ENCODE measurements around the gene PRPS1L1.

PRPS1L1 gene

DNA sequence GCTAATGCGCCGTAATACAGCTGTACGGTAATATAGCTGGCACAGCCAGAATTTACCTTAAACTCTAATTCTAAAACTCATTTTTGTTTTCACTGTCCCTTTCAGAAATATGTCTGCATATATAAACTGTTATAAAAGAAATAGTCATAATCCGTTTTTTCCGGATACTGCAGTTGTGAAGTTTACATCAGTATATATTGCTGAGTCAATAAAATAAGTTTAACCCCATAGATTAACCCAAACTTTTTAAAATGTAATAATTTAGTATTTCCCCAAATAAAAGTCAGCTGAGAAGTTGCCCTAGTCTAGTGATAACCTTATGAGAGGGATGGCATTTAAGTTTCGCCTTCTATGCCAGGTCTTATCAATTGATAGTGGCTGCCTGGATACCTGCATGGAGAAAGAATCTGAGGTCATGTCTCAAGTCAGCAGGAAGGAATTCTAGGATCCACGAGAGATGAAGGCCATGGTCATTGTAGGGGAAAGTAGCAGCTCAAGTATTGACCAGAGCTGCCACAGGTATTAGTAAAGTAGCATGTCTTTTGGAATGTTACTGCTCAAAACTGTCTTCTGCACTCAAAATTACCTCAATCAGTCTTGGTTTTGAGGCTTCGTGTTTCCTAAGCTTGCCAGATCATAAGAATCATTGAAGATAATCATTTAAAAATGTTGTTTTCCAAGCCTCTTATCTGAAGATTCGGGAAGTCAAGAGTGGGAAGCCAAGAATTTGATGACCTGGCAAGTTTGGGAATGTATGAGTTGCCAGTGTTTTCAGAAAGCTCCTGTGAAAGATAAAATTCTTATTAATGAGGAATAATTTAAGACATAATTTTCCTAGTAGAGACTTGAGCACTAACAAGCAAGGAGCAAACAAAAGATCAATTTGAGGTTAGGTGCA is 10.8 kb downstream of the PRPS1L1 start:
- DNase-seq (ENCODE audit: low read depth, low spot score): no peak
- H3K27ac ChIP-seq: no peak overlapping the region

DNA sequence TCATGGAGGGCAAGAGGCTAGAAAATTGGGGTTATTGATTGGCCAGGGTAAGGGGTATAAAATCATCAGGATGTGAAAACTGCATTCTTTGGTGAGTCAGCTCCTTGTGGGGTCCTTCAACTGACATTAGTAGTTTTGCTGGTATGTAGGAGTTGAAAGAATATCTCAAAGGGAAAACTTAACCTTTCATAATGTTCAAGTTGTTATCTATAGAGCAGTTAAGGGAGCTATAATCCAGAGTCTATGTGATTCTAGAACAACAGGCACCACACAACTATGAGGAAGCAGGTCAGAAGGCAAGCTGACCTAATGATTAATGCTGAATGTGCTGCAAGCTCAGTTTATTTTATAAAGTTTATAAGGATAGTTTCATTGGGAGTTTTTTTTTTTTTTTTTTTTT is 13.7 kb downstream of the PRPS1L1 start:
- DNase-seq (ENCODE audit: low read depth, low spot score): peak; percentile 10
- no peak overlapping the region for H3K27ac ChIP-seq

DNA sequence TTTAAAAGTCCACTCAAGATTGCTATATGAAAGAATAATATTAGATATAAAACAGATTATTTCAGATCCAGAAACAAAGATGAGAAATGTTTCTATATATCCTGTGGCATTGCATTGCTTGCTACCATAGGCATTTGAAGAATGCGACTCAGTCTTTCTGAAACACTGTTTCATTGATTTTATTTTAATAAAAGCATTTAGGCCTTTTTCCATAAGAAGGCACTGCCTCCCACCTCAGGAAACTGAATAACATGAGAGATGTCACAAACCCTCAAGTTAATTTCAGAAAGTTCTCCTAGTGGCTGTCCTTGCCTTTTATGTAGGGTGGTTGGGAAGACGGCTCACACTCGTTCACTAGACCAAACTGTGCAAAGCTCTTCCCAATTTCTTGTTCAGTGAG is 23.3 kb downstream of the PRPS1L1 start:
- H3K27ac ChIP-seq: no peak overlapping the region
- no peak for DNase-seq (ENCODE audit: low read depth, low spot score)

DNA sequence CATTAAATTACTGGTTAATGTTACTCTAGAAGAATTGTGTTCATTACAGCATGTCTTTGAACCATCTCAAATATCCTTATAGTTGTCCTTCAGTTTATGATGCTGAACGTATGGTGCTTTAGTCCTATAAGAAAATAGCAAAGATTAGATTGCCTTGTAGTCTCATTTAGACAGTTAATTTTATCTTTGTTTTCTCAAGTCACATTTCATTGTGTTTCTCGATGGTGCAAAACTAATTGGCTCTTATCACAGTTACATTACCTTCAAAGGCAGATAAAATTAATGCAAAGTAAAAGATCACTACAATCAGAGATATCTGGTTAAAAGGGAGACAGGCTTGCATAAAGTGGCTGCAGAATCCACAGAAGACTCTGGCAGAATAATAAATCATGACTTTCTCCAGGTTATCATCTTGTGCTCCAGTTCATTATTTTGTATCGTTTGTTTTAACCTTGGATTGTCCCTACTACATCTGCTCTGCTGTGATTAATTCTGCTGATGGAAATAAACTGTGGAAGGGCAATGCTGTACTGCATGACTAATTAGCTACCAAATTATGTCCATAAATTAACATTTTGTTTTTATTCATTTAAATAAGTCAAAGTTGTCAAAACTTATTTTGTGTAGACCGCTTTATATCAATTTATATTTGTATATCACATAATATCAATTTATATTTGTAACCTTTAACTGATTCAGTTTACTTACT is 24.2 kb downstream of the PRPS1L1 start:
- no peak for DNase-seq (ENCODE audit: low read depth, low spot score)
- H3K27ac ChIP-seq: no peak overlapping the region

DNA sequence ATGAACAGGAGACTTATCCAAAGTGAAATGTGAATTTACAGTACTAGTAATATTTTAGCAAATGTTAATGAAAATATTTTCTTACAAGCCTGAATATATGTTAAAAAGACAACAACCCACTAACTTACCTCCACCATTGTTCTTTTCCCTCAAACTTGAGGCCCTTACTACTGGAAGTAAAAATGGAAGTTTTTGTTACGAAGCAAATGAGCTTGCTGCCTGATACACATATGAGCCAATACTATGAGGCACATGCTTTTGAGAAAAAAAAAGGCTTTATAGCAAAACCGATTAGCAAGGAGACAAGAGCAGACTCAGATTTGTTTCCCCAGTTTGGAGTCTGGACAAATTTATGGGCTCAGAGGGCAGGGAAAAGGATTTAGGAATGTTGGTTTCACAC is 29.0 kb downstream of the PRPS1L1 start:
- no peak for DNase-seq (ENCODE audit: low read depth, low spot score)
- no peak overlapping the region for H3K27ac ChIP-seq

DNA sequence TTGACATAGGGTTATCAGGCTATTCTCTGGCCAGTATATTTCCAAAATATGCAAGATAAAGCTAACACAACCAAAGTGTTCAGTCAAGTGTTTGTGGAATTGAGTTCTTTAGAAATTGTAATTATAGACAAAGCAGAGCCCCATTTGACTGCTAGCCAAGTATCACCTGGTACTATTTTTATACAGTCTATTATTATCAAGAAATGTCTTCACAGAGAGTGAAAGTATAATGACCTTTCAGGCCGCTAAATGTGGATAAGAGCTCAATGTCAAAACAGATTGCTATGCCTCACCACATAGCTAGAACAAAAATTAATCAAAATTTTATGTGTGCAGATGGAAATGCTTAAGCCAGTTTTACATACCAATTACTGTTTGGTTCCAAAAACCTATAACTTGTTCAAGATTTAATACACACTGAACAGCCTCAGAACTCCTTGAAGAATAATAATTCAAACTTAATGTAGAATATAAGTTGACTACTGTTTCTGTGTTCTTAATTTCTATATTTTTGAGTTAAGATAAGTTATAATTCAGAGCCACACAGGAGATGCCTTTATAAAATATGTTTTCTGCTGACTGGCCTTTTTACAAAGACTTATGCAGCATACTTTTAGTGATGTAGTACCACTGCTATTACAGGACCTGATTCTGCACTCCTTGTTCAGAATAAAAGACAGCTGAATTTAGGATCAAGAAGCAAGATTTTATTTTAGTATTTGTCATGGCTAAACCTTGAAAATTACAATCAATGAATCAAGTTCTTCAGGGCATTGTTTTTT is 31.0 kb downstream of the PRPS1L1 start:
- no peak for DNase-seq (ENCODE audit: low read depth, low spot score)
- H3K27ac ChIP-seq: no peak overlapping the region

DNA sequence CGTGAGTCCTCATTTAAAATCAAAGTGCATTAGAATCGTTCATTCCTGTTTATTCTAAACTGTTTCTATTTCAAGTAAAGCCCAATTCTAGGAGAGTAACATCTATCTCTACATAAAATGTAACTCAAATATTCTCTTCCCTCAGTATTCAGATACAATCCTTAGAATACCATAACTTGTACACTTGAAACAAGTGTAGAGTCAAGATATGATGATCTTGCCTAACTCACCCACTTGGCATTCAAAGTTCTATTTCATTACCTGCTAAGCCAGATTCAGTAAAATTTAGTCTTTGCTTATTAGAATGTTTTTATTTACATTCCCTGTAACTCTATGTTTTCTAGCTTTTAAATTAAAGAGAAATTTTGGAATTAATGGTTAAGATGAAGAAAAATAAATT is 31.6 kb downstream of the PRPS1L1 start:
- DNase-seq (ENCODE audit: low read depth, low spot score): no peak
- no peak overlapping the region for H3K27ac ChIP-seq

DNA sequence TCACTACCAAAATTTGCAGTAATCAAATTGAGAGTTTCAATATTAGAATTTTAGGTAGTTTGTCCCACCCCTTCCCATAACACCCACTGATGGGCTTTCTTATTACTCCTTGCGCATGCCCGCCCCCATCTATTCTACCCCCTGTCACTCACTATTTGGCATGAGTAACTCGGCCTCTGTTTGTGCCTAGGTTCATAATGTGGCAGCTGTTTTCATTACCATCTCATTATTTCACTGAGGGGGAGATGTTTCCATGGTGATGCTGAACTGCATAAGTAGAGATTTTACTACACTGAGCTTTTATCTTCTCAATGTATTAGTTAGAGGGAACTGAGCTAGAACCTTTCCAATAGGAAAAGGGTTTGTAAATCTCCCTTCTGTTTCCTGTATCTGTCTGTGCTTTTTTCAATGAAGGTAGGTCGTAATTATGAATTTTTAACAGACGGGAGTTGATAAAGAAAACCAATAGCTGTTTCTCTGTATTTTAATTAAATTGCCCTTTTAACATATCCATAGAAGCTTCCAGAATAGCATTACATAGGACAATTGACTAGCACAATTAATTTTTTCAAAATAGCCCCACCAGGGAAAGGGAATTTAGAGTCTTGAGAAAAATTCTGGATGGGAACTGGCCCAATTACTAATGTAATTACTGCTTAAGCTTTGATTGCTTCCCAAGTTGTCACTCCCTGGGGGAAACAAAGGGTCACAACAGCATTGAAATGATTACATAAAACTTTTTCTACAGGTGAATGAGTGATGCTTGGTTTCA is 33.4 kb downstream of the PRPS1L1 start:
- no peak for DNase-seq (ENCODE audit: low read depth, low spot score)
- no peak overlapping the region for H3K27ac ChIP-seq

DNA sequence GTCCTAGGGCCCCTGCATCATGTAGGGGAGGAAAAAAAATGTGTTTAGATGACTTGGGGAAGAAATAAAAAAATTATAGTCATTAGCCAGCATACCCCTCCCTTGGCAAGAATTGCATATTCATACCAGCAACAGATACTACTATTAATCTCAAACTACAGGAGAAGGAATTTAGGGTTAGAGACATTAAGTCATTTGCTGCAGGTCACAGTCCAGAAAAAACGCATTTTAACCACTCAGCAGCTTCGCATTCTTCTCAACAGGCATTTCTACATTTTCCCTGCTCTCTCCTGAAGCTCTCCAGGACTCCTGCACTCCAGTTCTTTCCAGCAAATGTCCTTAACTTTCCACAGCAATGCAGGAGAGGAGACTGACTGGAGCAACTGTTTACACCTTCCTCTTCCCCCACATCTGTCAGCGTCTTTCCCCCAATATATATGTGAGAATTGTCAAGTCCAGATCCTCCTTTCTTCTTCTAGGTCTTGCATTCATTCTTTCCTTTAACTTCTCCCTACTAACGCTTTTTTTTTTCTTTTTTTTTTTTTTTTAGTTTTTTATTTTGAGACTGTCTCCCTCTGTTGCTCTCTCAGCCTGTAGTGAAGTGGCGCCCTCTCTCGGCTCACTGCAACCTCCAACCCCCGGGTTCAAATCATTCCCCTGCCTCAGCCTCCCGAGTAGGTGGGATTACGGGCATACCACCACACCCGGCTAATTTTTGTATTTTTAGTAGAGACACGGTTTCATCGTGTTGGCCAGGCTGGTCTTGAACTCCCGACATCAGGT is 35.6 kb downstream of the PRPS1L1 start:
- H3K27ac ChIP-seq: no peak overlapping the region
- no peak for DNase-seq (ENCODE audit: low read depth, low spot score)

DNA sequence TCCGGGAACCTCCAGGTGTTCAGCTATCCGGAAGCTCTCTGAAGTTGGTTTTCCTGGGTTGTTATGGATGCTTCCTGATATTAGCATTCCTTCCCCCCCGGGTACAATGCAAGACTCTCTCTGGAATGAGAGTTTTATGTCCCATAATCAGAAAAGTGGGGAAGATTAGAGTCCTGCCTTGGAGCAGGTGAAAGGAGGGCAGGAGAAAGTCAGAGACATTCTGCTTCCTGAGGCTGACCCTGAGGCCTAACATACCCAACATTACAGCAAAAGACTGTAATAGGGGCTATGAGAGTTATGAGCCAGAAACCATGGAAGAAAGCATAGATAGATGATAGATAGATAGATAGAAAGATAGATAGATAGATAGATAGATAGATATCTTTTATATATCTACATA is 36.9 kb downstream of the PRPS1L1 start:
- DNase-seq (ENCODE audit: low read depth, low spot score): no peak
- no peak overlapping the region for H3K27ac ChIP-seq

DNA sequence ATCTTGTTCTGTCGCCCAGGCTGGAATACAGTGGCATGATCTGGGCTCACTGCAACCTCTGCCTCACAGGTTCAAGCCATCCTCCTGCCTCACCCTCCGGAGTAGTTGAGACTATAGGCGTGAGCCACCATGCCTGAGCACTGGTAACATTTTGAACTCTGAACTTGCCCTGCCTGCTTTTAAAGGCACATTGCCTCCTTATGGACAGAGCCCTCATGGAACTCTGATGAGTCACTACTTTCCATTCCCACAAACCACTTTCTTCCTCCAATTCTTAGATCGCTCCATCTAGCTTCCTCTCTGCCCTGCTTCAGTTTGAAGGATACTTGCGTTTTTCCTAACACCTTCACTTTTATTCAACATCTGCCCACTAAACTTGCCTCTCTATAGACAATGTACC is 38.1 kb downstream of the PRPS1L1 start:
- H3K27ac ChIP-seq: no peak overlapping the region
- DNase-seq (ENCODE audit: low read depth, low spot score): no peak

DNA sequence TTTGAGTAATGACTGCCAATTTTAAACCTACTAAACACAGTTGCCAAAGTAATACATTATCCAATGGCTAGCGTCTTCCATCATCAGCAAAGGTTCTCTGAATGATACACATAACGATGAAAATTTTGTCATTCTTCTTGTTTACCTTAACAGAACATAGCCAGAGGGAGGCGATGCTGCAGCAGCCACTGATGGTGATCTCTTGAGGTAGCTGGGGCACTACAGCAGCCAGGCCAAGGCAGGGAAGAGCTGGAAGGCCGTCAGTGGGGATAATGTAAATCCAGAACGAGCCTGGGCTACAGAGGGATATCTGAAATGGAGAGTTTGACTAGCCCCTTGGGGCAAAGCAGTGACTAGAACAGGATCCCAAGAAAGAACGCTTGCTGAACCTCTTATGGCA is 38.8 kb downstream of the PRPS1L1 start:
- no peak for DNase-seq (ENCODE audit: low read depth, low spot score)
- H3K27ac ChIP-seq: no peak overlapping the region

DNA sequence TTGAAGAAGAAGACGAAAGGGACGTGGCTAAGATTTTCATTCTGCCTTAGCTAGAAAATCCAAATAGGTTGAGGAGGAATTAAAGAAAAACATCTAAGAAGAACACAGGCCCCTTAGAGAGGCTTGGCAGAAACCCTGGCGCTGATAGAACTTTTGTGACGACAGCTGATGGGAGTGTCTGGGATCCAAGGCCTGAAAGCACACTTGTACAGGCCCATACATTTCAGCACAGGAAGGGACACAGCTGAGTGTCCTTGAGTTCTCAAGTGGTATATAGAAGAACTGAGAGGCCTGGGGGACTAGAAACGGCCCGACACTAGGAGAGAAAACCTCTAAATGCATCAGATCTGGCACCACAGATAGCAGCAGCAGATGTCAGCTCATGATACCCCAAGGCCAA is 39.5 kb downstream of the PRPS1L1 start:
- no peak overlapping the region for H3K27ac ChIP-seq
- DNase-seq (ENCODE audit: low read depth, low spot score): no peak

DNA sequence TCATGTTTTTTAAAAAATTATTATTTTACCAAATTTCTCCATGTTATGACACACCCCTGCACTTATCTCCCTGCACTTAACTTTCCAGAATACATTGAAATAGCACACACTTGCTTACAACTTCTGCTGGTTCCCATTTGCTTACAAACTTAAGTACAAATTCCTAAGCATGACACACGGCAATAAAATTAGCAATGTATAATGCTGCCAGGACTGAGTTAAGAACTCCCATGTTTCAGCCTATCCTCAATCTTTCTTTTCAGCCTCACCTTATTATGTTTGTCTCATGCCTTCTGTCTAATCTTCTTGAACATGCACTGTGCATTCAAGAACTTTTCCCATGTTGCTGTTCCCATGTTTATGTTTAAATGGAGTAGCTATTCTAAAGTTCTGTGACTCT is 40.8 kb downstream of the PRPS1L1 start:
- no peak overlapping the region for H3K27ac ChIP-seq
- DNase-seq (ENCODE audit: low read depth, low spot score): peak; percentile 14

DNA sequence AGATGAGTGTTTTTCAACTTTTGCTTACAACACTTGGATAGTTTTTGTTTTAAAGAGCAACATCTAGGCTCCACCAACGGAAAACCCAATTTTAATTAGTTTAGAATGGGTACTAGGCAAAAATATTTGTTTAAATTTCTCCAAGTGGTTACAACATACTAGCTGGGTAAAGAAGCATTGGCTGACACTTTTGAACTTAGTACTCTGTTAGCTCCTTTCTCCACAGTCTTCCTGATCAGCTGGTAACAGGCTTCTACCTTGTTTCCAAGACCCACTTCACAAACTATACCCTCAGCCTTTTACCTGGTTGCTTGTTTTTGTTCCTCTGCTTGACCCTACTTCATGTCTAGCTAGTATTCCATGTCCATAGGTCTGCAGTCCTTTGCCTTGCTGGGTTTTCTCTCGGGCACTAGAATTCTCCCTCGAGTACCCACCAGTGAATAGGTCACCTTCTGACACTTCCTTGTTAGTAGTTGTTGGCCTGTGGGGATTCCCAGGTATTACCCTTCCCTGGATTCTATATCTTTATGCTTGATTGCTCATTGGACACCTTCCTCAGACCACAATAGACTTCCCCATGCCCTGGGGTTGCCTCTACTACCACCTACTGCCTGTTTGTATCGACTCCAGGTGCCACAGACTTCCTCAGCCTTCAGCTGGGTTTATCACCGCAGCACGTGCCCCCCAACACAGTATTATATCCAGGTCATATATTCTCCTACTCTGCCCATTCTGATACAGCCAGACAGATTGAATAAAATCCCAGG is 42.0 kb downstream of the PRPS1L1 start:
- no peak for DNase-seq (ENCODE audit: low read depth, low spot score)
- H3K27ac ChIP-seq: no peak overlapping the region

DNA sequence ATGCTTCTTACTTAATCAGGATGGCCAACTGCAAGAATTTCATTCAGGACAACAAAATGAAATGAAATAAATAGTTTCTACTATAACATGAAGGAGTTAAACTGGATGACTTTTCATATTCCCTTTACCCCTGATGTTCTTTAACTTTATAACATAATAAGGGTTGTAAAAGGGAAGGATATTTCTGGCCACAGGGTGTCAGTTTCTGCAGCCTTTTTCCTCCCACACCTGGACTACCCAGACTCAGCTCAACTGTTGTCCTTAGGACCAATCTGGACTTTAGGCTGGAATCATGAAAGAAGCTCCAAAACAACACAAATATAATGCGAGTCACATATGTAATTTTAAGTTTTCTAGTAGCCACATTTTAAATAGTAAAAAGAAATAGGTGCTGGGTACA is 43.4 kb downstream of the PRPS1L1 start:
- no peak overlapping the region for H3K27ac ChIP-seq
- no peak for DNase-seq (ENCODE audit: low read depth, low spot score)

DNA sequence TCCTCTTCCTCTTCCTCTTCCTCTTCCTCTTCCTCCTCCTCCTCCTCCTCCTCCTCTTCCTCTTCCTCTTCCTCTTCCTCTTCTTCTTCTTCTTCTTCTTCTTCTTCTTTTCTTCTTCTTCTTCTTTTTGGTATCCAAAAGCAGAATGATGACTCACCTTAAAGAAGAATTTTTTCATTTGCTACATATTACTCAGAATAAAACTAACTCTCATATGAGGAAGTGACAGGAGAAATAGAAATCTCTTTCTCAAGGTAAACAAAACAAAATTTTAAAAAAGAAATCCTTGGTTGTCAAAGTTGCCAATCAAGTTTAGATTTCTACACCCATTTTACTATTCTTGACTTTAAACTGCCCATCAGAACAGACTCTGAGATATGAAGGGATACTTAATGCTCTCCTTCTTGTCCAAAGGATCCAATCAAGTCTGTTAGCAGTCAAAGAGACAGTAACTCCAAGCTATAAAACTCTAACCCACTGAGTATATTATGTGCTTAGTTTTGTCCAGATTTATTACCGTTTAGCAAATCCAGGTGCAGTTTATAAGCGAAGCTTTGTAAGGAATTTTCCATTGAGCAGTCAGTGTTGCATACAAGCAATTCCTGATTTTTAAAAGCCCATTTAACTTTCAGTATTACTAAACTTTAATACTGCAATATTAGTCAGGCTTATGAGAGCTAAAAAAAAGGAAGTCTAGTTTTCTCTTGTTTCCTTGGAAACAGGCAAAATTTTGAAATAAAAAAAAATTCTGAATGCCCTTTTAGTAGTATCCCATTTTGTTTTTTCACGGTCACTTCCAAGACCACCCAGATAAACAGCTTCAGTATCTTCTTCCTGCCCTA is 44.2 kb downstream of the PRPS1L1 start:
- no peak for DNase-seq (ENCODE audit: low read depth, low spot score)
- no peak overlapping the region for H3K27ac ChIP-seq

DNA sequence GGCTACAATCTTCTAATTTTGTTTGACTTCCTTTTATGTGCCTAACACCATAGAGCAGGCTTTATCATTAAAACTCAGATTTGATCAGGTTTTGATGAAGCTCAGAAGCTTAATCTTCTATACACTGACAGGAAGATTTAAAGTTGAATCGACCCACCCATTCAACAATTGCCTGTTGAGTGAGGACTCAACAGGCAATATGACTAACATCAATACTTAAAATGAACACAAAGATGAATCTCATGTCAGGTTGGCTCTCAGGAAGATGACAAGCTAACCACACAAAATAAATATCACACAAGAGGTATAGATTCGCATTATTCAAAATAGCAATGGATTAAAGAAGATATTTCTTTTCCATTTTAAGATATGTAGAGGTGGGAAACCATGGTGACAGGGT is 50.7 kb downstream of the PRPS1L1 start:
- H3K27ac ChIP-seq: no peak overlapping the region
- no peak for DNase-seq (ENCODE audit: low read depth, low spot score)

Measured in epithelial cell of prostate (primary cell).